Spleen (tissue), 7 donors: Measurements from ENCODE around the gene HINT2.

Experiments
- POLR2AphosphoS5 ChIP-seq, 3 donors: sonication (generic); formaldehyde crosslinking; IDR thresholded peaks; one replicate each; pipeline ENCODE4 v1.5.1; 2017; ENCODE audit warnings: antibody characterized with exemption in 3 of 3
- TF ChIP-seq, protein P1 (sequence below), 11 experiments: fragments of 200-600 bp in 7 of 11; fragments of 450-650 bp in 4 of 11; sonication (generic) in 4 of 11; IDR thresholded peaks in 8 of 11; conservative IDR thresholded peaks in 3 of 11; 1 replicate in 7 of 11; 2 replicates in 4 of 11; pipeline versions ENCODE4 v1.4.0 to v1.8.0; 2016 to 2021; ENCODE audit warnings: antibody characterized with exemption in 11 of 11, inconsistent platforms in 4 of 11, mild to moderate bottlenecking in 1 of 11
- donor health status: DM: no; HTN: no; CAD: no; lungs with moderate emphysema.
- donor health status: DM: no; HTN: no; CAD: no.
- donor health status: DM: no; HTN: no; CAD: no.

DNA sequence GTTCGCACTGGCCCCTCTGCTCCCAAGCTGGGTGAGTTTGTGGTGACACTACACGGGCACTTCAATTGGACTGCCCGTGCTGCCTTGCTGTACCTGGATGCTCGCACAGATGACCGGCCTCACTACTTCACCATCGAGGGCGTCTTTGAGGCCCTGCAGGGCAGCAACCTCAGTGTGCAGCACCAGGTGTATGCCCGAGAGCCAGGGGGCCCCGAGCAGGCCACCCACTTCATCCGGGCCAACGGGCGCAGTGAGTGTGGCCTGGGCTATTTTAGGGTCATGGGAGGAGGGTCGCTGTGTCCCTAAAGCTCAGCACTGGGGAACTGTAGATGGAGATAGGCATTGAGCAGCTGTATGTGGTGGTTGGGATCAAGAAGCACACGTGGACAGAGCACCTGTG, 22.0 kb downstream of the HINT2 start:
- TF ChIP-seq, protein P1, sequence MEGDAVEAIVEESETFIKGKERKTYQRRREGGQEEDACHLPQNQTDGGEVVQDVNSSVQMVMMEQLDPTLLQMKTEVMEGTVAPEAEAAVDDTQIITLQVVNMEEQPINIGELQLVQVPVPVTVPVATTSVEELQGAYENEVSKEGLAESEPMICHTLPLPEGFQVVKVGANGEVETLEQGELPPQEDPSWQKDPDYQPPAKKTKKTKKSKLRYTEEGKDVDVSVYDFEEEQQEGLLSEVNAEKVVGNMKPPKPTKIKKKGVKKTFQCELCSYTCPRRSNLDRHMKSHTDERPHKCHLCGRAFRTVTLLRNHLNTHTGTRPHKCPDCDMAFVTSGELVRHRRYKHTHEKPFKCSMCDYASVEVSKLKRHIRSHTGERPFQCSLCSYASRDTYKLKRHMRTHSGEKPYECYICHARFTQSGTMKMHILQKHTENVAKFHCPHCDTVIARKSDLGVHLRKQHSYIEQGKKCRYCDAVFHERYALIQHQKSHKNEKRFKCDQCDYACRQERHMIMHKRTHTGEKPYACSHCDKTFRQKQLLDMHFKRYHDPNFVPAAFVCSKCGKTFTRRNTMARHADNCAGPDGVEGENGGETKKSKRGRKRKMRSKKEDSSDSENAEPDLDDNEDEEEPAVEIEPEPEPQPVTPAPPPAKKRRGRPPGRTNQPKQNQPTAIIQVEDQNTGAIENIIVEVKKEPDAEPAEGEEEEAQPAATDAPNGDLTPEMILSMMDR (IDR thresholded peaks at IDR 0.05 in 8 of 11, conservative IDR thresholded peaks at IDR 0.05 in 3 of 11) = no peak
- TF ChIP-seq POLR2AphosphoS5 (IDR thresholded peaks at IDR 0.05) = no peak
